Lower leg skin (tissue), 3 donors: Measurements from ENCODE around the gene RBM10.

Experiments used
- POLR2A ChIP-seq, 2 donors: fragments of 450-650 bp; IDR thresholded peaks; one replicate each; pipeline ENCODE4 v1.6.1; 2016 to 2017; ENCODE audit warnings: antibody characterized with exemption in 2 of 2, mild to moderate bottlenecking in 1 of 2, moderate library complexity in 1 of 2
- TF ChIP-seq, protein P1 (sequence below), 3 donors: fragments of 450-650 bp; IDR thresholded peaks; one replicate each; pipeline ENCODE4 v1.5.1; 2016; ENCODE audit warnings: antibody characterized with exemption in 3 of 3, mild to moderate bottlenecking in 3 of 3, moderate library complexity in 2 of 3

DNA sequence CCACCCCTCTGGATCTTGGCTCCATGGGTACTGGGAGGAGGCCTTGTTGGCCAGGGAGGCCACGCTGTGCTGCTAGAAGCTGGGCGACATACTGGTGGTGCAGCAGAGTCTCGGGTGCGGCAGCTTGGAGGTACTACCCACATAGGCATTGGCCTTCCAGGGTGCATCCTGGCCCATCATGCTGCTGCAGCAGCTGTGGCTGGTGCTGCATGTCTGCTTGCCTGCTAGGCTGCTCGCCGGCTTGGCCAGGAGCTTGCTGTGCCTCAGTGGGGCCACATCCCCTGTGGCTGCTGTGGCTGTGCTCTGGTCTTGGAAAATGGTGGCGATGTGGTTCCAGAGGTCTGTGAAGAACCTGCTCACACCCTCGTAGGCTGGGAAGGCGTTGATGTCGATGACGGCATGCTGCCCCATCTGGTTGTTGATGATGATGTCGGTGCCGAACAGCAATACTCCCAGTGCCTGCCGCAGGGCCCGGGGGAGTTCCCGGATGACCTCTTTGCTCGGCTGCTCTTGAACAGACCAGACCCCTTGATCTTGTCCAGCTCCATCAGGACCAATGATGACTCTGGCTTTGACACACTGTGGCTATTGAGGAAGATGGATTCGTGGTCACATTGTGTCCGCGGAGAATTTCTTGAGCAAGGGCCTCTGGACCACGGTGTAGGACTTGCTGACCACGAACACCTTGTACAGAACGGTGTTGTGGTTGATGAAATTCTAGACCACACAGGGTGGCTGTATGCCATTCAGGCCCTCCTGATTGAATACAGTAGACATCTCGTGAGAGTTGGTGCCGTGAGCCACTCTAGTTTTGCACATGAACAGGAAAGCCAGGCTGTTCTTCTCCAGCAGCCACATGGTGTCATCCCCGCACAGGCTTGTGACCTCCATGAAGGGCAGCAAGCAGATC, 11.8 kb downstream of the RBM10 start:
- TF ChIP-seq, protein P1, sequence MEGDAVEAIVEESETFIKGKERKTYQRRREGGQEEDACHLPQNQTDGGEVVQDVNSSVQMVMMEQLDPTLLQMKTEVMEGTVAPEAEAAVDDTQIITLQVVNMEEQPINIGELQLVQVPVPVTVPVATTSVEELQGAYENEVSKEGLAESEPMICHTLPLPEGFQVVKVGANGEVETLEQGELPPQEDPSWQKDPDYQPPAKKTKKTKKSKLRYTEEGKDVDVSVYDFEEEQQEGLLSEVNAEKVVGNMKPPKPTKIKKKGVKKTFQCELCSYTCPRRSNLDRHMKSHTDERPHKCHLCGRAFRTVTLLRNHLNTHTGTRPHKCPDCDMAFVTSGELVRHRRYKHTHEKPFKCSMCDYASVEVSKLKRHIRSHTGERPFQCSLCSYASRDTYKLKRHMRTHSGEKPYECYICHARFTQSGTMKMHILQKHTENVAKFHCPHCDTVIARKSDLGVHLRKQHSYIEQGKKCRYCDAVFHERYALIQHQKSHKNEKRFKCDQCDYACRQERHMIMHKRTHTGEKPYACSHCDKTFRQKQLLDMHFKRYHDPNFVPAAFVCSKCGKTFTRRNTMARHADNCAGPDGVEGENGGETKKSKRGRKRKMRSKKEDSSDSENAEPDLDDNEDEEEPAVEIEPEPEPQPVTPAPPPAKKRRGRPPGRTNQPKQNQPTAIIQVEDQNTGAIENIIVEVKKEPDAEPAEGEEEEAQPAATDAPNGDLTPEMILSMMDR (IDR thresholded peaks at IDR 0.05): no peak
- TF ChIP-seq POLR2A (IDR thresholded peaks at IDR 0.05): no peak
